HG02943 (cell line): Measurements from ENCODE around the gene SLBP.
"Not testable (repeated sequence)": the region's sequence is repeated elsewhere in the genome, so short reads cannot be mapped to it uniquely, and the experiment has no call there.

ENCODE experiments used
- ATAC-seq: cut with Tn5 transposase; IDR thresholded peaks from one replicate; pipeline ENCODE4 v1.9.1; 2021; ENCODE audit warnings: mild to moderate bottlenecking, low read depth, moderate library complexity; ENCODE audit not compliant: unreplicated experiment

SLBP gene

DNA sequence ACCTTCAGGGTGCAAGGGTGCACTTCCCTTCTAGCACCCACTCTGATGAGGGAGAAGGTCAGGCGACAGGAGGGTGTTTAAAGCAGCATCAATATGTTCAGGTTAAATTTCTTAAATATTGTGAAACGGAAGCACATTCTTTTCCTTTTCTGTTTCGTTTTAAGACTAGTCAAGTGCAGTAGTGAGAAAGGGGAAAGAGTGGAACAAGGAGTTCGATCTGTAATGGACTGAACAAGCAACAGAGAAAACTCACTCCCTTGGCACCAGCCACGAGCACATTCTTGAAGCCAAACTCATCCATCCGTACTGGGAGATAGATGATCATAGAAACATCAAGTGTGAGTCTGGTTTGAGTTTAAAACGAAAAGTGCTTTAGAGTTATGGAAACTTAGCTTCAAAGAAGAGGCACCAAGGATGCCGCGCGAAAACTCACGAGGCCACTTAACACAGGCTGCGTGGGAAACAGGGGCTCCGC, 28.8 kb downstream of the SLBP start:
- no peak for ATAC-seq

DNA sequence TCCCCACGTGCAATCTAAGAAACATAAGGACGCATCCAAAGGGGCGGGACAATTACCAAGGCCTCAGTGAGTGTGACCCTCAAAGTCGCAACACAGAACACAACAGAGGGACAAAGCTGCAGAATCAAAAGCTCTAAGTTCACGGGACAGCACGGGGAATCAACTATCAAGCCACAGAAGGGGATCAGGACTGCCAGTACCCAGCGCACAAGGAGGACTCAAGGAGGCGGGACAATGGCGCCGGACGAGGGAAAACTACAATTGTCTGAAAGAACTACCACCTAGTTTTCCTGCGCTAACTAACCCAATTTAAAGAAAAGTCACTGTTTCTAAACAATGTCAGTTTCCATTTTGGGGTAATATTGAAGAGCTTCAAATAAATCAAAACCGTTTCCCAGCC, 29.3 kb downstream of the SLBP start:
- no peak for ATAC-seq

DNA sequence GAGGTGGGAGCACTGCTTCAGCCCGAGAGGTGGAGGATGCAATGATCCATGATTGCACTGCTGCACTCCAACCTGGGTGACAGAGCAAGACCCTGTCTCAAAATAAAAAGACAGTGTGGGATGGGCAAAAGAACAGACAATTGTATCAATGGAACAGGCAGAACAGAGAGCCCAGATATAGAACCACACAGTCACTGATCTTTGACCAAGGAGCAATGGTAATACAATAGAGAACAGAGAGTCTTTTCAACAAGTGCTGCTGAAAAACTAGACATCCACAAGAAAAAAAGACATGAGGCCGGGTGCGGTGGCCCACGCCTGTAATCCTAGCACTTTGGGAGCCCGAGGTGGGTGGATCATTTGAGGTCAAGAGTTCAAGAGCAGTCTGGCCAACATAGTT, 33.9 kb downstream of the SLBP start:
- no peak for ATAC-seq

- no peak for ATAC-seq
These were observed 35.3 kb downstream of the SLBP start for GRCh38 chr4:1676605-1677525.

DNA sequence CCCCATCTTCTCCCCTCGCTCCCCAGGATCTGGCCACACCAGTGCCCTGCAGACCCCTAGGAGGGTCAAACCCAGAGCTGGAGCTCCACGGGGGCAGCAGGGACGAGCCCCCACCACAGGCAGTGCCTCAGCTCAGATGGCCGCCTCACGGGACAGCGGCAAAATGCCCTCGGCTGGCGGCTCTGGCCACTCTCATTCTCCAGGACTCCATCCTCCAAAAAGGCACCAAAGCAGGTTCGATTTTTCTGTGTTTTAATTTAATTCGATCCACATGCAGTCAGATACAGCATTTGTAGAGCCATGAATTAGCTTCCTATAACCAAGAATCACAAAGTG, 36.3 kb downstream of the SLBP start:
- ATAC-seq = no peak

GRCh38 chr4:1675136-1675801, 36.9 kb downstream of the SLBP start:
- no peak for ATAC-seq

- no peak for ATAC-seq
These were observed 37.4 kb downstream of the SLBP start for GRCh38 chr4:1674682-1675081.

DNA sequence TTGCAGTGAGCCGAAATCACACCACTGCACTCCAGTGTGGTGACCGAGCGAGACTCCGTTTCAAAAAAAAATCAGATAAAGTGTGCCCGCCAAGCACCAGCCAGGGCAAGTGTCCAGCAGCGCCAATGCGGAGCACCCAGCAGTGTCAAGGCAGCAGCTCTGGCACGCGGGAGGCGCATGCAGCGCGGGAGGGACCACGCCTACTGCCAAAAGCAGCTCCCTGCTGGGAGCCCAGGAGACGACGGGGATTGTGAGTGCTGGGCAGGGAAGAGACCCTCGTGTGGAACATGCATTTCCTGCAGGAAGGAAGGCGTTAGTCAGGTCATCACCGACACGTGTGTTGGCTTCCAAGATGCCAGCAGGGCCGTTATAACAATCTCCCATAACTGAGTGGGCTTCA, 38.4 kb downstream of the SLBP start:
- no peak for ATAC-seq

DNA sequence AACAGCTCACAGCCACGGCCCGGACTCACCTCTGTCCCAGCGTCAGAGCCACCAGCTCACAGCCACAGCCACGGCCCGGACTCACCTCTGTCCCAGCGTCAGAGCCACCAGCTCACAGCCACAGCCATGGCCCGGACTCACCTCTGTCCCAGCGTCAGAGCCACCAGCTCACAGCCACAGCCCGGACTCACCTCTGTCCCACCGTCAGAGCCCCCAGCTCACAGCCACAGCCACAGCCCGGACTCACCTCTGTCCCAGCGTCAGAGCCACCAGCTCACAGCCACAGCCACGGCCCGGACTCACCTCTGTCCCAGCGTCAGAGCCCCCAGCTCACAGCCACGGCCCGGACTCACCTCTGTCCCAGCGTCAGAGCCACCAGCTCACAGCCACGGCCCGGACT, 41.1 kb downstream of the SLBP start:
- ATAC-seq = not testable (repeated sequence)

DNA sequence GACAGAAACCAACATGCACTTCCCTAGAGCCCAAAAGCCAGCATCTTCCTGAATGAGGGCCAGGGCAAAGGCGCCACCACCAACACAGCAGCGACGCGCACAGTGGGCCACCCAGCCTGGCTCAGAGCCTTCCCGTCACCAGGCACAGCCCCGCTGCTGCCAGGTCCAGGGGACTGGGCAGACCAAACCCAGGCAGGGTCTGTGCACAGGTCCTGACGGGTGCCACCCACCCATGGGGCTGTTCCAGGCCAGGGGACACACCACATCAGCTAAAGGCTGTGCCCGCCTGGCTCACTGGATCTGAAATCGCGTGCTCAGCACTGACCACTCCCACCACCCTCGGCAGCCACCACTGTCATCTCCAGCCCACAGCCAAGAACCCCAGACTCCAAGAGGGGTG, 41.8 kb downstream of the SLBP start:
- no peak for ATAC-seq

DNA sequence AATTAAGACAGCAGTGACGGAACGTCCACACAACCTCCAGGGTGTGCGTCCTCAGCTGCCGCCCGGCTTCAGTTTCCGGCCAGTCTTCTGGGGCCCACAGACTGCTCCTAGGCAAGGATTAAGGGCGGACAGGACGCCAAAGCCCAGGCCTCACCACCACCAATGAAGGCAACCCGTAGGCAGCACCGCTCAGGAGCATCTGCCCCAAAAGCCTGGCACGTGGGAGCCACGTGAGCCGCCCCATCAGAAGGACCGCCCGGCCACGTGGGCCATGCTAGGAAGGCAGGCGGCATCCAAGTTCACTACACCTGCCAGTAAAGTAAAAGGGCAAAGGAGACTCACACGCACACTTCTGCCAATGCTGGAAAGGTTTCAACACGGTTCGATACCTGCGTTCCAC, 42.3 kb downstream of the SLBP start:
- no peak for ATAC-seq

- ATAC-seq = no peak
These were observed 42.8 kb downstream of the SLBP start for GRCh38 chr4:1669270-1669669.

DNA sequence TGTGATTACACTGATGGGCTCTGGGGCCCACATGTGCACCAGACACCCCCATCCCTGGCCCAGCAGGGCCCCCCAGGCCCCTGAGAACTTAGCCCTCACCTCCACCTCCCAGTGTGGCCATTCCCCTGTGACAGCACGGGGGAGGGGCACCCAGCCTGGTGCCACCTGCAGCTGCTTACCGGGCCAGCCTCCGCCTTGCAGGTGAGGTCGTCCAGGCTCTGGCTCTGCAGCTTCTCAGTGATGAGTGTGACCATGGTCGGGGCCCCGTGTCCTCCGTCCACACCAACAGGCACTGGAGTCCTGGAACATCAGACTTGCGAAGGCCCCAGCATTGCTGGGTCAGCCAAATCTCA, 43.7 kb downstream of the SLBP start:
- no peak for ATAC-seq

- no peak for ATAC-seq
These were observed 44.8 kb downstream of the SLBP start for GRCh38 chr4:1667273-1667672.

- ATAC-seq = no peak
These were observed 45.7 kb downstream of the SLBP start for GRCh38 chr4:1666391-1666790.

DNA sequence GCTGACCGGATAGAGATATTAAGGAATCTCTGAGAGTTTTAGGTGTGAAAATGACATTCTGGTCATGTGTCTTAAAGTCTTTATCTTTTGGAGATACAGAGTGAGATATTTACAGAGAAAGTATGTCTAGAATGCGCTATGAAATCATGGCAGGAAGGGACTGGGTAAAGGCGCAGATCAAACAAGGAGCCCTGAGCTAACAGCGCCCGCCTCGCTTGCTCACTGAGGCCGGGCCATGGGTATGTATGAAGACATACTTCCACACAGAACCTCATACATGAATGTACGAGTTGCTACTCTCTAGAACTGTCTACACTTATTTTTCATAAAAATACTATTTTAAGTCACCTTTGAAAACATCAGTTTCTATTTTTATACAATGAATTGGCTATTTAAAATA, 48.0 kb downstream of the SLBP start:
- no peak for ATAC-seq

DNA sequence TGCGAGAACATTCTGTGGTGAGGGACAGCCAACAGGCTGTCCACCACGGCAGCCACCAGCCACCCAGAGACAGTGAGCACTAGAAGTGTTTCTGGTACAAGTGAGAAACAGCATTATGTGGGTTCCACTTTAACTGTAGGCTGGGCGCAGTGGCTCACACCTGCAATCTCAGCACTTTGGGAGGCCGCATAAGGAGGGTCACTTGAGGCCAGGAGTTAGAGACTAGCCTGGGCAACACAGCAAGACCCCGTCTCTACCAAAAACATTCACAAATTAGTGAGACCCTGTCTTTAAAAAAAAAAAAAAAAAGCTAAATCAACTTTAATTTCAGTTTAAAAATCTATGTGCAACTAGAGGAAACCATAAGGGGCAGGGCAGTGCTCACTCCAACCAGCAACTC, 48.6 kb downstream of the SLBP start:
- ATAC-seq = no peak

- ATAC-seq = no peak
These were observed 50.4 kb downstream of the SLBP start for GRCh38 chr4:1661695-1662094.

GRCh38 chr4:1660948-1661677, 51.0 kb downstream of the SLBP start:
- ATAC-seq = no peak

DNA sequence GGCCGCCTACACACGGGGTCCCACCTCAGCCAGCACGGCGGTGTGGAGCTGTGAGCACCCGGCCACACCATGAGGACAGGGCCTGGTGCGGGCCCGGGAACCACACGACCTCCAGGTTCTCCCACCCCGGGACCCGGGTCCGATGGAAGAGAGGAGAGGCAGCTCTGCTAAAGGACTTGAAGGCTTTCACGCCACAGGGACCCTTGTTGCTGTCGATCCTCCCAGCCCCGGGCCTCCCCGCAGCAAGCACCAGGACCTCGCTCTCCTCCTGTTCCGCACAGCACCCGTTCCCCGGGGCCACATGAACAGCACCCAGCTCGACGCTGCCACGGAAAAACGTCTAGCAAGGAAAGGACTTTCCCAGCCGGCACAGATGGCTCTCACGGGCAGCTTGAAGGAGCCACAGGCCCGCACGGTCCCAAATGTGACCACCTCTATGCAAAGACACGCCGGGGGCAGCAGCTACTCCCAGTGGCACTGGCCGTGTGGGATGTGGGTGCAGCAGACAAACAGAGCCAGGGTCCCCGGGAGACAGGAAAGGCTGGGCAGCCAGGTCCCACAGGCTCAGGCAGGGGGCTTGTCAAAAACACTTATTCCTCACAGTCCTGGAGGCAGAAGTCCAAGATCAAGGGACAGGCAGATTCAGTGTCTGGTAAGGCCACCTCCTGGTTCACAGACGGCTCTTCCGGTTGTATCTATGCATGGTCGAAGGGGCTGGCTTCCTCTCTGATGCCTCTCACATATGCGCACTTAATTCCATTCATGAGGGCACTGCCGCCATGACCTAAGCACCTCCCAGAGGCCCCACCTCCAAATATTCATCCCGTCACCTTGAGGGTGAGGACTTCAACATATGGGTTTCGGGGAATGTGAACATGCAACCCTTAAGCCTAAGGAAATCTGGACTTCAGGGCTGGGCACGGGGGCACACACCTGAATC, 52.7 kb downstream of the SLBP start:
- ATAC-seq = no peak
